Measurements from ENCODE around the gene CCDC142. TPM values are rescaled to one million over a fixed set of nuclear protein-coding genes. Genes with fewer than 3 reads are reported as not detected.

The CCDC142 gene
- total and polyA plus RNA-seq, 3 donors from 2014 or later: 15.5 to 30.2 (median 29.4) TPM

DNA sequence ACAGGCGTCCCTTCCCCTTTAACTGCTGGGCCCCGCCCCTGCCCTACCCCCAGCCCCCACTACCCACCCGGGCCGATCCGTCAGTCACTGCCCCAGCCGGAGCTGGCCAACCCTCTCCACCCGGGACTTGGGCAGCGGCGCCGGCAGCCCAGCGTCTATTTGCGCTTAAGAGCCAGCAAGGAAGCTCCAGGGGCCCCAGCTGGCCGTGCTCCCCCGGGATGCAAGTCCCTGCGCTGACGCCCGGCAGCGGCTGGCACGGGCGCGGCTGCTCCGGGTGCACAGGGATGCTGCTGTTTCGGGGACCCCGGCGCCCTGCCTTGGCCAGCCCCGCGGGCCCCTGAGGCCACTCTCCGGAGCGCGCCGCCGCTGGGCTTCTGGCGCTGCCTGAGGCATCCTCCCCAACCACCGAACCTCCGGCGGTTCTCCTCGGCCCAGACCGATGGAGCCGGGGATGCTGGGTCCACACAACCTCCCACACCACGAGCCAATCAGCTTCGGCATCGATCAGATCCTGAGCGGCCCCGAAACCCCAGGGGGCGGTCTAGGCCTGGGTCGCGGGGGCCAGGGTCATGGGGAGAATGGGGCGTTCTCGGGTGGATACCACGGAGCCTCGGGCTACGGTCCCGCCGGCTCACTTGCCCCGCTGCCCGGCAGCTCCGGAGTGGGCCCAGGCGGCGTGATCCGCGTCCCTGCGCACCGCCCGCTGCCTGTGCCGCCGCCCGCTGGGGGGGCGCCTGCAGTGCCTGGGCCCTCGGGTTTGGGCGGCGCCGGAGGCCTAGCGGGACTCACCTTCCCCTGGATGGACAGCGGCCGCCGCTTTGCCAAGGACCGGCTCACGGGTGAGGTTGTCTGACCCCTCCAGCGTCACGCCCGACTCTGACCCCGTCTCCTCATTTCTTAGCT, 31.8 kb upstream of the CCDC142 start, which contains the start of gene TLX2:
Gene TLX2 (plus strand): TSS at position 83 of the 903 bp plus-strand sequence. CDS start 357 bp downstream, at position 440.
- Histone ChIP-seq H3K36me3 (ENCODE audit: low read depth, missing control alignments) (no peaks in the 10 kb centered on the region), H3K4me1 (peaks cover 5% of the 10 kb centered on the region)
- TF ChIP-seq, protein P1, sequence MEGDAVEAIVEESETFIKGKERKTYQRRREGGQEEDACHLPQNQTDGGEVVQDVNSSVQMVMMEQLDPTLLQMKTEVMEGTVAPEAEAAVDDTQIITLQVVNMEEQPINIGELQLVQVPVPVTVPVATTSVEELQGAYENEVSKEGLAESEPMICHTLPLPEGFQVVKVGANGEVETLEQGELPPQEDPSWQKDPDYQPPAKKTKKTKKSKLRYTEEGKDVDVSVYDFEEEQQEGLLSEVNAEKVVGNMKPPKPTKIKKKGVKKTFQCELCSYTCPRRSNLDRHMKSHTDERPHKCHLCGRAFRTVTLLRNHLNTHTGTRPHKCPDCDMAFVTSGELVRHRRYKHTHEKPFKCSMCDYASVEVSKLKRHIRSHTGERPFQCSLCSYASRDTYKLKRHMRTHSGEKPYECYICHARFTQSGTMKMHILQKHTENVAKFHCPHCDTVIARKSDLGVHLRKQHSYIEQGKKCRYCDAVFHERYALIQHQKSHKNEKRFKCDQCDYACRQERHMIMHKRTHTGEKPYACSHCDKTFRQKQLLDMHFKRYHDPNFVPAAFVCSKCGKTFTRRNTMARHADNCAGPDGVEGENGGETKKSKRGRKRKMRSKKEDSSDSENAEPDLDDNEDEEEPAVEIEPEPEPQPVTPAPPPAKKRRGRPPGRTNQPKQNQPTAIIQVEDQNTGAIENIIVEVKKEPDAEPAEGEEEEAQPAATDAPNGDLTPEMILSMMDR (IDR thresholded peaks at IDR 0.05): no peak
- no peak for TF ChIP-seq POLR2A (IDR thresholded peaks at IDR 0.05)

DNA sequence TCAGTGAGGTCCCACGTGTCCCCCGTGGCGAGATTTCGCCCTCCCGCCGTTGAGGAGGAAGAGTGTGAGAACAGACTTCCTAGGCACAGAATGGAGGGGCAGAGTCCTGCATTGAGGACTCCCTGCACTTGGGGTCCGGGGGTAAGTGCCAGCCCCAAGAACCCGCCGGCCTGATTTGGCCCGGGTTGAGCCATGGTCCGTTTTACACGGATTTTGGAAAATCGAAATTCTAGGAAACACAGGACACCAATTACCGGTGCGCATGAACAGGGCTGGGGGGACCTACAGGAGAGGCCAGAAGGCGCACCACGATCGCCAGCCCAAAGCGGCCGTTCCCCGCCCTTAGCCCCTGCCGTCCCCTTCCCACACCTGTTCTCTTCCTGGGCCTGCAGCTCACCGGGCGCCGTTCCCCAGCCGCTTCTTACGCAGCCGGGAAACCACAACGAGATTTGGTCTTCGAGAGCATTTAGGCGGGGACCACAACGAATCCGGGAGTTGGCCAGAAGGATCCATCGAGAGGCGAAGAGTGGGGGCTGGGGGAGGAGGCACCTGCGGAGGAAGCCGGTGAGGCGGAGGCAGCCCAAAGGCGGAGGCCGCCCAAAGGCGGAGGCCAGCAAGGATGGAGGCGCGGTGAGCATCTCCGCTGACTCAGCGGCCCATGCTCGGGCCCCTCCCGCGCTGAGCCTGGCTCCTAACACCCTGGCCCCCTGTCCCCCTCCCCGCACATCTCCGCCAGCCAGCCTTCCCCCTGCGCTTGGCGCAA, 31.0 kb upstream of the CCDC142 start:
- Histone ChIP-seq H3K9me3 (no peaks in the 10 kb centered on the region), H3K27me3 (no peaks in the 10 kb centered on the region), H3K36me3 (ENCODE audit: low read depth, missing control alignments) (no peaks in the 10 kb centered on the region), H3K27ac (no peak overlapping the region), H3K4me1 (peaks cover 5% of the 10 kb centered on the region), H3K4me3 (peak overlapping the region; percentile 7 to 60)
- DNase-seq: no peak
- 4 to 5% methylated on average over 28 to 52 of the region's 52 CpGs for WGBS, 2 donors
- intact Hi-C loops (cut with DNase I; ENCODE audit: low total_unique reads): no loop called here
- no peak for TF ChIP-seq POLR2A (IDR thresholded peaks at IDR 0.05)
- TF ChIP-seq, protein P1 (IDR thresholded peaks at IDR 0.05): no peak

More for the DNA sequence above, 31.8 kb upstream of the CCDC142 start, which contains the start of gene TLX2:
- intact Hi-C loops (cut with DNase I; ENCODE audit: low total_unique reads): no loop called here
- Histone ChIP-seq H3K27ac (no peak within 1 kb of the TSS), H3K27me3 (no peaks in the 10 kb centered on the region), H3K4me3 (peak within 1 kb of the TSS; percentile 18 to 60), H3K9me3 (no peaks in the 10 kb centered on the region)
- WGBS, 2 donors: 4 to 17% methylated on average over 4 to 64 of the region's 82 CpGs
- DNase-seq: no peak

DNA sequence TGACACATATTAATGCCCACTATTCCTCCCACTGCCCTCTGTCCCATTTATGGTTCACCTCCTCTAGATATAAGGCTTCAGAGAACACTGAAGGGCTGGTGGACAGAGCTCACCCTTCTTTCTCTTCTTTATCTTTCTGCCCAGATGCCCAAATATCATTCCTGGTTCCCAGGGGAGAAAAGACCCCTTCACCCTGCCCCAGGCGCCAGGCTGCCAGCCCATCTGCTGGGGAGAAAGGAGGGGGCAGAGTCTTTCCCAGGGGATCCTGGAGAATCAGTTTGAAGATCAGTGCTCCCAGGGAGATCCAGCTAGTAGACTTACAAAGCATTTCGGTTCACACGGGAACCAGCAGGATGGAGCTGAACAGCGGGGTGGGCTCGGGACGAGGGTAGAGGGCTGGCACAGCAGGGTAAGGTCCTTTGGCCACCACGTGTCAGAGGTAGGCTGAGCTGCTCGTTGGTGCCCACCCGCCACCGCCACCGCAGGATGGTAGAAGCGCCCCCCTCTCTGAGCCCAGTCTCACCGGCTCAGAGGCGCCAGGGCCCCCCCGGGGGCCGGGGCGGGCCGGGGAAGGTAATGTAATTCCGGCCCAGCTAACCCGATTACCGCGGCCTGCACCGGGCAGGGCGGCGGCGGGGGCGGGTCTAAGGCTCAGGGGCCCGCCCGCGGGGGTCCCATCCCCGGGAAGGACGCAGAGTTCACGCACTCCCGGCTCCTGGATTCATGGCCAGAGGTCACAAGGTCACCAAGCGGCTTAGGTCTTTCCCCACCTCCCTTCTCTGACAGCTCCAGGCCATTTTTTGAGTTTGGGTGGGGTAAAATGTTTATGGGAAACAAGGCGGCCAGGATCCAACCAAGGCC, 30.2 kb upstream of the CCDC142 start:
- Histone ChIP-seq H3K36me3 (ENCODE audit: low read depth, missing control alignments) (no peaks in the 10 kb centered on the region), H3K27me3 (no peaks in the 10 kb centered on the region), H3K9me3 (no peaks in the 10 kb centered on the region), H3K4me3 (no peak overlapping the region), H3K27ac (no peak overlapping the region), H3K4me1 (peaks cover 11% of the 10 kb centered on the region)
- WGBS, 2 donors: 0 to 6% methylated on average over 3 to 35 of the region's 36 CpGs
- intact Hi-C loops (cut with DNase I; ENCODE audit: low total_unique reads): no loop called here
- DNase-seq: no peak
- TF ChIP-seq, protein P1 (IDR thresholded peaks at IDR 0.05): no peak
- TF ChIP-seq POLR2A (IDR thresholded peaks at IDR 0.05): no peak

DNA sequence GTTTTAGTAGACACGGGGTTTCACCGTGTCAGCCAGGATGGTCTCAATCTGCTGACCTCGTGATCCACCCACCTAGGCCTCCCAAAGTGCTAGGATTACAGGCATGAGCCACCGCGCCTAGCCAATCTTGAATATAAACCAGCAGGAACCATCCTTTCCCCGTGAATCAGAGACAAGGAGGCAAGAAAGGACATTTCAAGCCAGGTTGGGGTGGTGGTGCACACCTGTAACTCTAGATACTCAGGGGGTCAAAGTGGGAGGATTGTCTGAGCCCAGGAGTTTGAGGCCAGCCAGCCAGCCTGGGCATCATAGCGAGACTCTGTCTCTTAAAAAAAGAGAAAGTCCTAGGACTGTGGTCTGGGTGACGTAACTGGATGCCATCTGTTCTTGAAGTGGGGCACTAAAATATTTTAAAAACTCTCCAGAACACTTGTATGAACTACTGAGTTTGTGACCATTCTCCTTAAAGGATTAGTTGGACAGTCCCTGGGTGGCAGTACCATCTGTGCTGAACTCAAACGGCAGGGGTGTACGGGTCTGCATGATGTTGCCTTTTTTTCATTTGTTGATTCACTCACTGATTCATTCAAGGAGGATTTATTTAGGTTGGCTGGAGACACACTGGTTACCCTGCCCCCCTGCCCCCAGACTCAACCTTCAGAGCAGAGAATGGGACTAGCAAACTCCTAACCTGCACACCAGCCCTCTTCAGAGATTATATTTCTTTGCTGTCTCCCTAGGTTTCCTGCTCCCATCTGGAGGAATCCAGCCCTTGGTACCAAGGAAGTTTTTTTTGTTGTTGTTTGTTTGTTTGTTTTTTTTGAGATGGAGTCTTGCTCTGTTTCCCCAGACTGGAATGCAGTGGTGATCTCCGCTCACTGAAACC, 28.5 kb upstream of the CCDC142 start:
- no peak overlapping the region for H3K4me3 ChIP-seq
- intact Hi-C loops (cut with DNase I; ENCODE audit: low total_unique reads): no loop called here
- H3K27ac ChIP-seq: no peak overlapping the region
- no peaks in the 10 kb centered on the region for H3K27me3 ChIP-seq
- no peak for DNase-seq
- no peaks in the 10 kb centered on the region for H3K9me3 ChIP-seq
- WGBS, 2 donors: 38 to 44% methylated on average over 11 of the region's 11 CpGs
- H3K36me3 ChIP-seq (ENCODE audit: low read depth, missing control alignments): no peaks in the 10 kb centered on the region
- TF ChIP-seq POLR2A (IDR thresholded peaks at IDR 0.05): no peak
- TF ChIP-seq, protein P1 (IDR thresholded peaks at IDR 0.05): no peak
- peaks cover 11% of the 10 kb centered on the region for H3K4me1 ChIP-seq

All from testis (tissue), 3 donors.